Adrenal gland (tissue), 5 donors: ENCODE measurements around the gene WDR3.

Experiments used
- POLR2A ChIP-seq, 2 donors: fragments of 450-650 bp; IDR thresholded peaks; one replicate each; pipeline ENCODE4 v1.6.1; 2017; ENCODE audit warnings: antibody characterized with exemption in 2 of 2, mild to moderate bottlenecking in 2 of 2, moderate library complexity in 1 of 2
- TF ChIP-seq, protein P1 (sequence below), 6 experiments: fragments of 450-650 bp in 4 of 6; fragments of 200-600 bp in 2 of 6; sonication (generic) in 1 of 6; IDR thresholded peaks; 1 replicate in 5 of 6; 2 replicates in 1 of 6; pipeline versions ENCODE4 v1.5.1 to v1.8.0; 2016 to 2021; ENCODE audit warnings: antibody characterized with exemption in 6 of 6, mild to moderate bottlenecking in 2 of 6, moderate library complexity in 1 of 6
- donor health status: DM: no; HTN: no; CAD: no.

DNA sequence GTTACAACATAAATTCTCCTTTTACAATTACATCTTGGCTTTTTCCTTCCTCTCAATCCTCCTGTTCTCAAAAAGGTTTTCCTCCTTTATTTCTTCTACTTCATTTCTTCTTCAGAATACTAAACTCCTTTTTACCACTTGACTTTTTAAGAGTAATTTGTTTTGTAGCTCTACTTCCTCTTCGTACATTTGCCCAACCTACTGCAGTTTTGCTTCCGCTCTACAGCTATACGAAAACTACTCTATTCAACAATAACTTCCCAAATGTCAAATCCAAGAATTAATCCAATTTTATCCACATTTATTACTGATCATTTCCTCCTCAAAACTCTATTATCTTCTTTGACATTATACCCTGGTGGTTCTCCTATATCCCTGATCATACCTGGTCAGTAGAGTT, 3.6 kb upstream of the WDR3 start:
- TF ChIP-seq, protein P1, sequence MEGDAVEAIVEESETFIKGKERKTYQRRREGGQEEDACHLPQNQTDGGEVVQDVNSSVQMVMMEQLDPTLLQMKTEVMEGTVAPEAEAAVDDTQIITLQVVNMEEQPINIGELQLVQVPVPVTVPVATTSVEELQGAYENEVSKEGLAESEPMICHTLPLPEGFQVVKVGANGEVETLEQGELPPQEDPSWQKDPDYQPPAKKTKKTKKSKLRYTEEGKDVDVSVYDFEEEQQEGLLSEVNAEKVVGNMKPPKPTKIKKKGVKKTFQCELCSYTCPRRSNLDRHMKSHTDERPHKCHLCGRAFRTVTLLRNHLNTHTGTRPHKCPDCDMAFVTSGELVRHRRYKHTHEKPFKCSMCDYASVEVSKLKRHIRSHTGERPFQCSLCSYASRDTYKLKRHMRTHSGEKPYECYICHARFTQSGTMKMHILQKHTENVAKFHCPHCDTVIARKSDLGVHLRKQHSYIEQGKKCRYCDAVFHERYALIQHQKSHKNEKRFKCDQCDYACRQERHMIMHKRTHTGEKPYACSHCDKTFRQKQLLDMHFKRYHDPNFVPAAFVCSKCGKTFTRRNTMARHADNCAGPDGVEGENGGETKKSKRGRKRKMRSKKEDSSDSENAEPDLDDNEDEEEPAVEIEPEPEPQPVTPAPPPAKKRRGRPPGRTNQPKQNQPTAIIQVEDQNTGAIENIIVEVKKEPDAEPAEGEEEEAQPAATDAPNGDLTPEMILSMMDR (IDR thresholded peaks at IDR 0.05): no peak
- no peak for TF ChIP-seq POLR2A (IDR thresholded peaks at IDR 0.05)
